Urinary bladder (tissue), 4 donors: ENCODE results near the gene BLOC1S3. TPM values are rescaled to one million over a fixed set of nuclear protein-coding genes. Genes with fewer than 3 reads are reported as not detected.

ENCODE experiments used
- DNase-seq: peaks from one replicate; pipeline ENCODE4 v3.0.0-alpha.2; 2015; ENCODE audit errors: extremely low spot score
- H3K27ac ChIP-seq: one replicate; pipeline ENCODE4 v1.5.1; 2013; ENCODE audit warnings: low read depth, mild to moderate bottlenecking, moderate library complexity
- H3K36me3 ChIP-seq: one replicate; pipeline ENCODE4 v1.6.1; 2013; ENCODE audit warnings: mild to moderate bottlenecking, moderate library complexity; ENCODE audit not compliant: insufficient read depth
- H3K4me1 ChIP-seq: one replicate; pipeline ENCODE4 v1.6.1; 2013; ENCODE audit warnings: mild to moderate bottlenecking, moderate library complexity; ENCODE audit not compliant: insufficient read depth
- H3K4me3 ChIP-seq: one replicate; pipeline ENCODE4 v1.5.1; 2013; ENCODE audit warnings: low read depth, low read length
- WGBS: extraction: QIAGEN DNeasy Blood & Tissue Kit; methylation state at CpG from one replicate; pipeline ENCODE4 v1.1.7; 2013; 5-methylcytosine and 5-hydroxymethylcytosine counted together
- polyA plus RNA-seq: library from polyadenylated mRNA; stranded (reverse); fragments of 200-250 nt; gene quantifications from one replicate; pipeline ENCODE4 v1.2.3, GENCODE V29; 2013
- total RNA-seq: library from RNA; depleted of rRNA; stranded (reverse); fragments of >200 nt; gene quantifications from one replicate; pipeline ENCODE4 v1.2.3, GENCODE V29; 2014
- donor health status: healthy with polysubstance abuse.
- donor health status: healthy.

BLOC1S3 gene
- total and polyA plus RNA-seq, 2 donors, result 3.9 to 9.3 TPM

DNA sequence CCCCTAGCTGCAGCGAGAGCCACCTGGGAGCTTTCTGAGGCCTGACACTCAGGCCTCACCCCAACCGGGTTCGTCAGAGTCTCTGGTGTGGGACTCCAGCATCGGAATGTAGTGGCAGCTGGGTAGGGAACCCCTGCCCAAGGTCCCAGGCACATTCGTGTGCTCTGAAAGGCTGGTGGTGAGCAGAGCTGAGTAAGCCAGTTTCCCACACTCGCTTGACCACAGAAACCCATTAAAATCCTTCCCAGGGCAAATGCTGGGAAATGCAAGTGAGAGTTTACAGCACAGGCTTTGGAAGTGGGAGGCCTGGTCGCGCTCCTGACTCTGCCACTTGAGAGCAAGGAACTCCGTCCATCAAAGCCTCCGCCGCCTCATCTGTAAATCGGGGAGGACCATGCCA, 4.8 kb upstream of the BLOC1S3 start:
- H3K27ac ChIP-seq, result no peak overlapping the region
- H3K4me1 ChIP-seq, result no peaks in the 10 kb centered on the region
- WGBS, result 79% methylated on average over 12 of the region's 12 CpGs
- no peaks in the 10 kb centered on the region for H3K36me3 ChIP-seq
- no peak for DNase-seq
- H3K4me3 ChIP-seq, result no peak overlapping the region

DNA sequence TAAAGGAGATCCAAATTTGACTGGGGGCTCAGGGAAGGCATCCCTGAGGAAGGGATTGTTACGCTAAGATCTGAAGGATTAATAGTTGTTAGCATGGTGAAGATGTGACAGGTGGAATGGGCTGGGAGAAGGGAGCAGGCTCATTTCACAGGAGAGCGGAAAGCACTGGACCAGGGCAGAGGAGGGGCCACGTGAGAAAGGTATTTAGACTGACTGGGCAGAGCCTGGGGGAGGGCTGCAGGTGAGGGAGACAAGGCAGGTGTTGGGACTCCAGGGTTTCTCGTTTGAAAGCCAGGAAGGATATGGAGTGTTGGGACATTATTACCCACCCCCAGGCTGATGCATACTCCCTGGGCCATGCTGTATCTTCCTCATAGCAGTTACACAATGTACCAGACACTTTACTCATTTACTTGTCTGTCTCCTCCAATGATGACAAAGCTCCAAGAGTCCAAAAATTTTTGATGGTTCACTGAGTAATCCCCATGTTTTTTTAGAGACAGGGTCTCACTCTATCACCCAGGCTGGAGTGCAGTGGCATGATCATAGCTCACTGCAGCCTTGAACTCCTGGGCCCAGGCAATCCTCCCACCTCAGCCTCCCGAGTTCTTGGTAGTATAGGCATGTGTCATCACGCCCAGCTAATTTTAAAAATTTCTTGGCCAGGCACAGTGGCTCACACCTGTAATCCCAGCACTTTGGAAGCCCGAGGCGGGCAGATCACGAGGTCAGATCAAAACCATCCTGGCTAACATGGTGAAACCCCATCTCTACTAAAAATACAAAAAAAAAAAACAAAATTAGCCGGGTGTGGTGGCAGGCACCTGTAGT, 2.9 kb upstream of the BLOC1S3 start:
- DNase-seq, result no peak
- Histone ChIP-seq H3K4me3 (no peak overlapping the region), H3K36me3 (no peaks in the 10 kb centered on the region), H3K4me1 (peaks cover 1% of the 10 kb centered on the region), H3K27ac (no peak overlapping the region)
- 82% methylated on average over 10 of the region's 10 CpGs for WGBS

DNA sequence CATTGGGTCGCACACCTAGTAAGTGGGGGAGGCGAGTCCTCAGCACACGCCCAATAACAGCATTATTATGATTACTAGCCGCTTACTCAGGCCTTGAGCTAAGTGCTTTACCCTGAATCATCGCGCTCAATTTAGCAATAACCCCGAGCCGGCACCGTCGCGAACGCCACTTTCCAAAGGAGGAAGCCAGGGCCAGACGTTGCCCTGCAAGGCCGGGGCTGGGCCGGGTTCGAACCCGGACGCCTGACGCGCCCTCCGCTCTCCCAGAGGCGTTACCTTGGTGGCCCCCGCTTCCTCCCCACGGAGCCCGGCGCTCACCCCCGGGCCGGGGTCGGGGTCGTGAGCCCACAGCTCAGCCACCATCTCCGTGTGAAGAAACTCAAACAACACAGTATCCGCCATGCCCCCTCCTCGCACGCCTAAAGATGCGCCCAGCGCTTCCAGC, 745 bp upstream of the BLOC1S3 start, which contains the start of gene TRAPPC6A:
Gene TRAPPC6A, minus strand, starts transcription at position 421 of the 445 bp plus-strand sequence. Its CDS starts 19 bp downstream, at position 402.
- Histone ChIP-seq H3K4me3 (peak within 1 kb of the TSS; percentile 71), H3K27ac (peak within 1 kb of the TSS; percentile 89), H3K36me3 (no peaks in the 10 kb centered on the region), H3K4me1 (peaks cover 1% of the 10 kb centered on the region)
- no peak for DNase-seq
- WGBS, result under 1% methylated on average over 36 of the region's 36 CpGs

DNA sequence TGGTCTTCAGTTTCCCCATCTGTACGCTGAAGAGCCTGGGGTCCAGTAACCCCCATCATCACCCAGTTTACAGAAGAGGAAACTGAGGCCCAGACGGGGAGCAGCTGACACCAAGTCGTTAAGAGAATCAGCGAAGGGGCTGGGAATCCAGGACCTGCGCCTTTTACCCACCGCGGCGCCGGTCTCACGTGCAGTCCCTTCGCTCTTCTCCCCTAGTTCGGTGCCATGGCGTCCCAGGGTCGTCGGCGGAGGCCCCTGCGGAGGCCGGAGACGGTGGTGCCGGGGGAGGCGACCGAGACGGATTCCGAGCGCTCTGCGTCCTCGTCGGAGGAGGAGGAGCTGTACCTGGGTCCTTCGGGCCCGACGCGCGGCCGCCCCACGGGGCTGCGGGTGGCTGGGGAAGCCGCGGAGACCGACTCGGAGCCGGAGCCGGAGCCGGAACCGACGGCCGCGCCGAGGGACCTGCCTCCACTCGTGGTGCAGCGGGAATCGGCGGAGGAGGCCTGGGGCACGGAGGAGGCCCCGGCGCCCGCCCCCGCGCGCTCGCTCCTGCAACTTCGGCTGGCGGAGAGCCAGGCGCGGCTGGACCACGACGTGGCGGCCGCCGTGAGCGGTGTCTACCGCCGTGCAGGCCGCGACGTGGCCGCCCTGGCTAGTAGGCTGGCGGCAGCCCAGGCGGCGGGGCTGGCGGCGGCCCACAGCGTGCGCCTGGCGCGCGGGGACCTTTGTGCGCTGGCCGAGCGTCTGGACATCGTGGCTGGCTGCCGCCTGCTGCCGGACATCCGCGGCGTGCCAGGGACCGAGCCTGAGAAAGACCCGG, 698 bp downstream of the BLOC1S3 start:
- H3K36me3 ChIP-seq, result no peaks in the 10 kb centered on the region
- H3K27ac ChIP-seq, result peak overlapping the region; percentile 71
- WGBS, result under 1% methylated on average over 97 of the region's 97 CpGs
- peak overlapping the region; percentile 71 for H3K4me3 ChIP-seq
- DNase-seq, result no peak
- H3K4me1 ChIP-seq, result peaks cover 1% of the 10 kb centered on the region

DNA sequence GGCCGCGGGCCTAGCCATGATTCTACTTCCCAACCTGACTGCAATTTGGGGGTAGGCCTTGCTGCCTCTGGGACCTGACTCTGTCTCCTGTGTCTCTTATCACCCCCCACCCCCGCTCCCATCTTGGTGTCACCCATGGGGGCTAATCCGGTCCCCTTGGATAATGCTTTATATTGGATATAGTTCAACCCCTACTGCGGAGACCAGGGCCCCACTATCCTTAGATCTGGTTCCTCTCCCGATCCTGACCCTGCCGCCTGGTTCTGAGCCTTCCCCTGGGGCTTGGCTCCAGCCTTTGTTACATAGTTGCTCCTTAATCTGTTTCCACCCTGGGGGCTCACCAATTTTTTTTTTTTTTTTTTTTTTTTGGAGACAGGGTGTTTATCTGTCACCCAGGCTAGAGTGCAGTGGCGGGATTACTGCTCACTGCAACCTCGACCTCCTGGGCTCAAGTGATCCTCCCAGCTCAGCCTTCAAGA, 1.3 kb downstream of the BLOC1S3 start:
- no peak for DNase-seq
- peak overlapping the region; percentile 71 for H3K4me3 ChIP-seq
- H3K27ac ChIP-seq, result peak overlapping the region; percentile 71
- no peaks in the 10 kb centered on the region for H3K36me3 ChIP-seq
- 49% methylated on average over 9 of the region's 9 CpGs for WGBS
- peaks cover 1% of the 10 kb centered on the region for H3K4me1 ChIP-seq

DNA sequence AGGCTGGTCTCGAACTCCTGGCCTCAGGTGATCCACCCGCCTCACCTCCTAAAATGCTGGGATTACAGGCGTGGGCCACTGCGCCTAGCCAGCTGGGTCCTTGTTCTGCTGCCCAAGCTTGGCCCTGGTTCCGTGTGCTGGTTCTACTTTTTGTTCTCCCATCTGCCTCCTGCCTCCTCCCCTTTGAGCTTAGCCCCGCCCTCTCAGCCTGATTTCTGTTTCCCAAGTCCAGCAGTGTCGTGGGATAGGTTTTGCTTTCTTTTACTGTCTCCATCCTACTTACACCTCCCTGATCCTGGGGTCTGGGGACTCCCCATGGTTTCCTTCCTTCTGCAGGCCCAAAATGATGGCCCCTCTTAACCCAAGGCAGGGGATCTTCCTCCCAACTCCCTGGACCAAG, 2.4 kb downstream of the BLOC1S3 start:
- DNase-seq, result no peak
- 85% methylated on average over 7 of the region's 7 CpGs for WGBS

DNA sequence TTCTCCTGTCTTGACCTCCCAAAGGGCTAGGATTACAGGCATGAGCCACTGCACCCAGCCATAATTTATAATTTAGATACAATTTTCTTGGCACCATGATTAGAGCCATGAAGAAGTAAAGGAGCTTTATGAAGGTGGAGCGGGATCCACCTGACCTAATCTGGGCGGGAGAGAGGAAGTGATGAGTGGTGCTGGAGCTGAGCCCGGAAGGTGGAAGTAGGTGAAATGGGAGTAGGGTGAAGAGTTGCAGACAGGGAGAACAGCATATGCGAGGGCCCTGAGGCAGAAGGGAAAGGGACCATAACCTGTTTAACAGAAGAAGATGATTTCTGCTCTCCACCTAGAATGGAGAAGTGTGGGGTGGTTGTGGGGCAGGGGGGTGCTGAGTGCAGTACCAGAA, 4.2 kb downstream of the BLOC1S3 start:
- 86% methylated on average over 4 of the region's 4 CpGs for WGBS
- H3K4me1 ChIP-seq, result peaks cover 1% of the 10 kb centered on the region

More for the DNA sequence above, 2.4 kb downstream of the BLOC1S3 start:
- Histone ChIP-seq H3K36me3 (no peaks in the 10 kb centered on the region), H3K27ac (no peak overlapping the region), H3K4me1 (peaks cover 1% of the 10 kb centered on the region), H3K4me3 (no peak overlapping the region)

DNA sequence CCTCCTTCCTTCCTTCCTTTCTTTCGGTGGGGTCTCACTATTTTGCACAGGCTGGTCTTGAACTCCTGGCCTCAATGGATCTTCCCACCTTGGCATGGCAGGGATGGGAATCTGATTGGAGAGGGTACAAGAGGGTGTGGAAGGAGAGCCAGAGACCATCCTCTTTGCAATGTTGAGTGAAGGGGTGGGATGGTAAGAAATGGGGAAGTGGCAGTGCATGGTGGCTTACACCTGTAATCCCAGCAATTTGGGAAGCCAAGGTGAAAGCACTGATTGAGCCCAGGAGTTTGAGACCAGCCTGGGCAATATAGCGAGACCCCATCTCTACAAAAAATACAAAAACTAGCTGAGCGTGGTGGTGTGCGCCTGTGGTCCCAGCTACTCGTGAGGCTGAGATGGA, 5.5 kb downstream of the BLOC1S3 start:
- WGBS, result 94% methylated on average over 5 of the region's 5 CpGs
- H3K36me3 ChIP-seq, result no peaks in the 10 kb centered on the region
- H3K27ac ChIP-seq, result no peak overlapping the region
- no peak for DNase-seq
- H3K4me3 ChIP-seq, result no peak overlapping the region
- H3K4me1 ChIP-seq, result peaks cover 1% of the 10 kb centered on the region

More for the DNA sequence above, 4.2 kb downstream of the BLOC1S3 start:
- no peak for DNase-seq
- Histone ChIP-seq H3K4me3 (no peak overlapping the region), H3K27ac (no peak overlapping the region), H3K36me3 (no peaks in the 10 kb centered on the region)

DNA sequence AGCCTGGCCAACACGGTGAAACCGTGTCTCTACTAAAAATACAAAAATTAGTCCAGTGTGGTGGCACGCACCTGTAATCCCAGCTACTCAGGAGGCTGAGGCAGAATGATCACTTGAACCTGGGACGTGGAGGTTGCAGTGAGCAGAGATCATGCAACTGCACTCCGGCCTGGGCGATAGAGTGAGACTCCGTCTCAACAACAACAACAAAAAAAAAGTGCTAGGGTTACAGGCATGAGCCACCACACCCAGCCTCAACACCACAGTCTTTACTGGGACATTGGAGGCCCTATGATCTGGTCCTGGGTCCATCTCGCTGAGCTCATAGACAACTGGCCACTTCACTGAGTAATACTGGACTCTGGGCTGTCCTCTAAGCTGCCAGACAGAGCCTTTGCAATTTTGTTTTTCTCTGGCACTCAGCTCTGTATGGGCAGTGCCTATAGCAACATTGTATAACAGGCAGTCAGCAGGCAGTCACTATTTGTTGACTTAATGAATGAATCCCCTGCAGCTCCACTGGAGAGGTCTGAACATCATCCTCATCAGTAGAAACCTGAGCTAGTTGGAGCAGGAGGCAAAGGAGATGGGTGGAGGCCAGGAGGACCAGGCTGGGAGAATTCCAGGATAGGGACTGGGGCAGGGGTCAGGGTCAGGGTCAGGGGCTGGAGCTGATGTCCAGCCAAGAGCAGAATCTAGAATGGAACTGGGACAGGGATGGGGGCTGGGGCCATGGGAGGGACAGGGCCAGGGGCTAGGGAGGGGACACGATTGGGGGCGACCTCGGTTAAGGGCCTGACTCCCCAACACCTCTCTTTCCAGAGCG, 8.1 kb downstream of the BLOC1S3 start:
- Histone ChIP-seq H3K4me1 (no peaks in the 10 kb centered on the region), H3K27ac (no peak overlapping the region), H3K4me3 (no peak overlapping the region), H3K36me3 (no peaks in the 10 kb centered on the region)
- WGBS, result 92% methylated on average over 12 of the region's 12 CpGs
- DNase-seq, result no peak

DNA sequence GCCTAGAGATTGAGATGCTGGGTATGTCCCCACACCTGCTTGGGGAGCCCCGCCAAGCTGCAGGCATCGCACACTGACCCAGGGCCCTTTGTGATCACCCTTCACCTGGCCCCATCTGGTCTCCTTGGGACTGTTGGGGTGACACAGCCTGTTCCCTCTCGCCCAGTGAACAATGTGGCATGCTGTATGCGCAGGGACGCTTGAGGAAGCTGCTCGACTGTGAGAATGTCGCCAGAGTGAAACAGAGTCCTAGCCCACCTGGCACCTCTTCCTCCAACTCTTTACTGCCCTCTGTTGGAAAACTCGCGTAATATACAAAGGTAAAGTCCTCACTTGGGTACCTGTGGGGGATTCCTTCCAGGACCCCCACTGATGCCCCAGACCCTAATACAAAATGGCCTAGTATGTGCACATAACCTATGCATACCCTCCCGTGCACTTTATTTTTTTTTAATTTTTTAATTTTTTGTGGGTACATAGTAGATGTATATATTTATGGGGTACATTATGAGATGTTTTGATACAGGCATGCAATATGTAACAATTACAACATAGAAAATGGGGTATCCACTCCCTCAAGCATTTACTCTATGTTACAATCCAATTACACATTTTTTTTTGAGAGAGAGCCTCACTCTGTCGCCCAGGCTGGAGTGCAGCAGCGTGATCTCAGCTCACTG, 9.0 kb downstream of the BLOC1S3 start:
- WGBS, result 48% methylated on average over 12 of the region's 12 CpGs
- Histone ChIP-seq H3K4me3 (no peak overlapping the region), H3K36me3 (no peaks in the 10 kb centered on the region), H3K4me1 (no peaks in the 10 kb centered on the region), H3K27ac (no peak overlapping the region)
- DNase-seq, result no peak

DNA sequence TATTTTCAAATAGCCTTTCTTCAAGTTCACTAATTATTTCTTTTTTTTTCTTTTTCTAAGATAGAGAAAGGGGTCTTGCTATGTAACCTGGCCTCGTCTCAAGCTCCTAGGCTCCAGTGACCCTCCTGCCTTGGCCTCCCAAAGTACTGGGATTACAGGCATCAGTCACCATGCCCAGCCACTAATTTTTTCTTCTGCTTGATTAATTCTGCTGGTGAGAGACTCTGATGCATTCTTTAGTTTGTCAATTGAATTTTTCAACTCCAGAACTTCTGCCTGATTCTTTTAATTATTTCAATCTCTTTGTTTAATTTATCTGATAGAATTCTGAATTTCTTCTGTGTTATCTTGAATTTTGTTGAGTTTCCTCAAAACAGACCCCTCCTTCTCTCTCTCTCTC, 11.4 kb downstream of the BLOC1S3 start:
- no peak overlapping the region for H3K27ac ChIP-seq
- H3K4me1 ChIP-seq, result no peaks in the 10 kb centered on the region
- no peaks in the 10 kb centered on the region for H3K36me3 ChIP-seq
- DNase-seq, result no peak
- H3K4me3 ChIP-seq, result no peak overlapping the region
- 84% methylated on average over 1 of the region's 1 CpG for WGBS

DNA sequence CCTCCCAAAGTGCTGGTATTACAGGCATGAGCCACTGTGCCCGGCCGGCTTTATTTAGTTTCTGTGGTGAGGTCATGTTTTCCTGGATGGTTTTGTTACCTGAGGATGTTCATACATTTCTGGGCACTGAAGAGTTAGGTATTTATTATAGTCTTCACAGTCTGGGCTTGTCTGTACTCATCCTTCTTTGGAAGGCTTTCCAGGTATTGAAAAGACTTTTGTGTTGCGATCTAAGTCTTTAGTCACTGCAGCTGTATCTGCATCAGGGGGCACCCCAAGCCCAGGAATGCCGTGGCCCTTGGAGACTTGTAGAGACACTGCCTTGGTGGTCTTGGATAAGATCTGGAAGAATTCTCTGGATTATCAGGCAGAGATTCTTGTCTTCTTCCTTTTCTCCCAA, 12.8 kb downstream of the BLOC1S3 start:
- no peaks in the 10 kb centered on the region for H3K4me1 ChIP-seq
- no peak overlapping the region for H3K27ac ChIP-seq
- no peaks in the 10 kb centered on the region for H3K36me3 ChIP-seq
- WGBS, result 82% methylated on average over 4 of the region's 4 CpGs
- H3K4me3 ChIP-seq, result no peak overlapping the region
- DNase-seq, result no peak

DNA sequence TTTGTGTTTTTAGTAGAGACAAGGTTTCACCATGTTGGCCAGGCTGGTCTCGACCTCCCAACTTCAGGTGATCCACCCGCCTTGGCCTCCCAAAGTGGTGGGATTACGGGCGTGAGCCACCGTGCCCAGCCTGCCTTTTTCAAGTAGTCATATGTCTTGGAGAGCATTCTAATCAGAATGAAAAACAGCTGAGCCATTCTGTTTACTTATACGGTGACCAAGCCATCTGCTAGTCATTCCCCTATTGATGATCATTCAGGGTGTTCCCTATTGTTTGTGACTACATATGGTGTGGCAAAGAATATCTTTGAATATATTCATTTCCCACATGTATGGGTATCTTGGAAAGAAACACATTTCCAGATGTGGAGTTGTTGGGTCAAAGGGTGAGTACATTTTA, 17.2 kb downstream of the BLOC1S3 start:
- H3K27ac ChIP-seq, result no peak overlapping the region
- no peak overlapping the region for H3K4me3 ChIP-seq
- no peak for DNase-seq
- 75% methylated on average over 6 of the region's 6 CpGs for WGBS
- H3K4me1 ChIP-seq, result no peaks in the 10 kb centered on the region
- no peaks in the 10 kb centered on the region for H3K36me3 ChIP-seq
